Cerebellar cortex (tissue), 1 donor: Measurements from ENCODE around the gene CXCL17.
A peak's percentile ranks its signal among the peaks of the same experiment; 100 is the strongest.
"Not testable (repeated sequence)": the region's sequence is repeated elsewhere in the genome, so short reads cannot be mapped to it uniquely, and the experiment has no call there.

Source experiments
- DNase-seq: peaks from one replicate; pipeline ENCODE4 v3.0.0-alpha.2; 2015; ENCODE audit warnings: low spot score

CXCL17 gene

GRCh38 chr19:42465827-42466280, 23.1 kb upstream of the CXCL17 start:
- DNase-seq = no peak

- no peak for DNase-seq
Measured at GRCh38 chr19:42461700-42462324, 19.1 kb upstream of the CXCL17 start.

- DNase-seq = not testable (repeated sequence)
Measured at GRCh38 chr19:42461231-42461630, 18.5 kb upstream of the CXCL17 start.

GRCh38 chr19:42459926-42460325, 17.2 kb upstream of the CXCL17 start:
- DNase-seq = no peak

GRCh38 chr19:42455621-42456081, 12.9 kb upstream of the CXCL17 start:
- DNase-seq = no peak

GRCh38 chr19:42455086-42455485, 12.3 kb upstream of the CXCL17 start:
- DNase-seq = no peak

- no peak for DNase-seq
Measured at GRCh38 chr19:42452590-42452989, 9.8 kb upstream of the CXCL17 start.

GRCh38 chr19:42450314-42450934, 7.7 kb upstream of the CXCL17 start:
- peak; percentile 93 for DNase-seq

- DNase-seq = not testable (repeated sequence)
Measured at GRCh38 chr19:42448306-42448705, 5.6 kb upstream of the CXCL17 start.

- DNase-seq = no peak
Measured at GRCh38 chr19:42445948-42446347, 3.2 kb upstream of the CXCL17 start.

- no peak for DNase-seq
Measured at GRCh38 chr19:42443944-42444398, 1.2 kb upstream of the CXCL17 start.

- no peak for DNase-seq
Measured at GRCh38 chr19:42441049-42441445, 1.7 kb downstream of the CXCL17 start.

GRCh38 chr19:42440357-42441048, 2.2 kb downstream of the CXCL17 start:
- DNase-seq = peak; percentile 62

GRCh38 chr19:42436006-42436405, 6.7 kb downstream of the CXCL17 start:
- DNase-seq = no peak

- DNase-seq = no peak
Measured at GRCh38 chr19:42435316-42435715, 7.4 kb downstream of the CXCL17 start.

- peak; percentile 58 for DNase-seq
Measured at GRCh38 chr19:42433503-42434260, 9.1 kb downstream of the CXCL17 start.

- no peak for DNase-seq
Measured at GRCh38 chr19:42431486-42431885, 11.3 kb downstream of the CXCL17 start.

- no peak for DNase-seq
Measured at GRCh38 chr19:42428676-42429075, 14.1 kb downstream of the CXCL17 start.

- DNase-seq = no peak
Measured at GRCh38 chr19:42427313-42427712, 15.4 kb downstream of the CXCL17 start, which contains the start of gene LIPE. Gene LIPE, minus strand, starts transcription at chr19:42427388. Its CDS starts 239 bp downstream, at chr19:42427149.

- DNase-seq = no peak
Measured at GRCh38 chr19:42426643-42427042, 16.1 kb downstream of the CXCL17 start.

GRCh38 chr19:42424712-42425131, 18.0 kb downstream of the CXCL17 start:
- no peak for DNase-seq

GRCh38 chr19:42424345-42424707, 18.4 kb downstream of the CXCL17 start:
- no peak for DNase-seq
